ENCODE measurements around the gene CNOT6L.

- no peak for TF ChIP-seq EZH2 (optimal IDR thresholded peaks at IDR 0.05; ENCODE audit: low read depth, low read length)
- TF ChIP-seq, protein P1, sequence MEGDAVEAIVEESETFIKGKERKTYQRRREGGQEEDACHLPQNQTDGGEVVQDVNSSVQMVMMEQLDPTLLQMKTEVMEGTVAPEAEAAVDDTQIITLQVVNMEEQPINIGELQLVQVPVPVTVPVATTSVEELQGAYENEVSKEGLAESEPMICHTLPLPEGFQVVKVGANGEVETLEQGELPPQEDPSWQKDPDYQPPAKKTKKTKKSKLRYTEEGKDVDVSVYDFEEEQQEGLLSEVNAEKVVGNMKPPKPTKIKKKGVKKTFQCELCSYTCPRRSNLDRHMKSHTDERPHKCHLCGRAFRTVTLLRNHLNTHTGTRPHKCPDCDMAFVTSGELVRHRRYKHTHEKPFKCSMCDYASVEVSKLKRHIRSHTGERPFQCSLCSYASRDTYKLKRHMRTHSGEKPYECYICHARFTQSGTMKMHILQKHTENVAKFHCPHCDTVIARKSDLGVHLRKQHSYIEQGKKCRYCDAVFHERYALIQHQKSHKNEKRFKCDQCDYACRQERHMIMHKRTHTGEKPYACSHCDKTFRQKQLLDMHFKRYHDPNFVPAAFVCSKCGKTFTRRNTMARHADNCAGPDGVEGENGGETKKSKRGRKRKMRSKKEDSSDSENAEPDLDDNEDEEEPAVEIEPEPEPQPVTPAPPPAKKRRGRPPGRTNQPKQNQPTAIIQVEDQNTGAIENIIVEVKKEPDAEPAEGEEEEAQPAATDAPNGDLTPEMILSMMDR (IDR thresholded peaks at IDR 0.05; ENCODE audit: low read length): no peak
- TF ChIP-seq EZH2phosphoT487 (IDR thresholded peaks at IDR 0.05; ENCODE audit: low read length): no peak
These were observed 105.3 kb downstream of the CNOT6L start for GRCh38 chr4:77713884-77714283.
